Activated CD4-positive, alpha-beta memory T cell treated with anti-CD3 and anti-CD28 coated beads, Interleukin-2, amount 10 ng/mL, durations not matched to agents 7 days and 5 days (primary cell): Measurements from ENCODE around the gene CAMTA1. TPM values are rescaled to one million over a fixed set of nuclear protein-coding genes. Genes with fewer than 3 reads are reported as not detected.

ENCODE experiments used
- CTCF ChIA-PET: fragments of 350-600 bp; sonication (Branson Sonifier 250); formaldehyde crosslinking; loops from one replicate; lab custom pipeline; 2021; ENCODE audit warnings: antibody characterized with exemption, inconsistent platforms; lab: Charles Lee
- POLR2A ChIA-PET: fragments of 350-600 bp; sonication (Branson Sonifier 250); formaldehyde crosslinking; loops from one replicate; lab custom pipeline; 2021; ENCODE audit warnings: antibody characterized with exemption; lab: Charles Lee
- DNase-seq: peaks from one replicate; pipeline ENCODE4 v3.0.0-alpha.2; 2020
- H3K27ac Mint-ChIP-seq: one replicate; pipeline ENCODE4 v1.8.0; 2021; ENCODE audit warnings: mild to moderate bottlenecking, mixed read lengths
- H3K27me3 Mint-ChIP-seq: one replicate; pipeline ENCODE4 v1.8.0; 2021; ENCODE audit warnings: mixed read lengths
- H3K36me3 Mint-ChIP-seq: one replicate; pipeline ENCODE4 v1.8.0; 2021; ENCODE audit warnings: low read depth, mixed read lengths
- H3K4me1 Mint-ChIP-seq: one replicate; pipeline ENCODE4 v1.8.0; 2021; ENCODE audit warnings: mixed read lengths
- H3K4me3 Mint-ChIP-seq: one replicate; pipeline ENCODE4 v1.8.0; 2021; ENCODE audit warnings: mild to moderate bottlenecking, mixed read lengths
- H3K9me3 Mint-ChIP-seq: one replicate; pipeline ENCODE4 v1.8.0; 2021; ENCODE audit warnings: mixed read lengths
- total RNA-seq, 2 experiments: library from RNA; stranded (reverse); gene quantifications; one replicate each; pipeline ENCODE4 v1.2.3, GENCODE V29; 2021

Gene CAMTA1
- total RNA-seq, 2 experiments from 2014 or later = 43.0 to 47.3 TPM

DNA sequence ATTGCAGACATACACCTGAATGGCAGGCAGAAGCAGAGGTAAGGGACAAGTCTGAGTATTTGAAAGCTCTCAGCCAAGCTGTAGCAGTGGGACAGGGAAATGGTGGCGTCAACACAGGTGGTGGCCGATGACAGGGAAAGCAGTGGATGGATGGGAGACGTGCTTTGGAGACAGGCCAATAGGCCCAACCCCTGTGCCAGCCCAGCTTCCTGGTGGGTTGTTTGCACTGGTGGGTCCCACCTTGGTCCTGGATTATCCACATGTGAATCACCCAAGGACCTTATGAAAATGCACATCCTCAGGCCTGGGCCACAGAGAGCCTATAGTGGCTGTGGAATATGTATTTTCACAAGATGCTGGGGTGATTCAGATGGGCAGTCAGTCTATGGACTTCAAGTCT lies 782.1 kb downstream of the CAMTA1 start:
- Mint-ChIP-seq H3K36me3 (no peaks in the 10 kb centered on the region), H3K4me3 (no peak overlapping the region), H3K27me3 (peaks cover 4% of the 10 kb centered on the region), H3K4me1 (no peaks in the 10 kb centered on the region), H3K27ac (no peak overlapping the region), H3K9me3 (no peaks in the 10 kb centered on the region)
- DNase-seq = no peak
- ChIA-PET CTCF (no interaction called here), POLR2A (no interaction called here)

DNA sequence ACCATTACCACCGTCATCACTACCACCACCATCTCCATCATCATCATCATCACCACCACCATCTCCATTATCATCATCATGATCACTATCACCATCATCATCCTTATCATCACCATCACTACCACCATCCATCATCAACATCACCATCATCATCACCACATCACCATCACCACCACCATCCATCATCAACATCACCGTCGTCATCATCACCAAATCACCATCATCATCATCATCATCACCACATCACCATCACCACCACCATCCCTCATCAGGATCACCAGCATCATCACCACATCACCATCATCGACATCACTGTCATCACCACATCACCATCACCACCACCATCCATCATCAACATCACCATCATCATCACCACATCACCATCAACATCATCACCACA lies 782.8 kb downstream of the CAMTA1 start:
- H3K4me3 Mint-ChIP-seq = no peak overlapping the region
- ChIA-PET POLR2A (no interaction called here), CTCF (no interaction called here)
- H3K4me1 Mint-ChIP-seq = no peaks in the 10 kb centered on the region
- no peak overlapping the region for H3K27ac Mint-ChIP-seq
- H3K36me3 Mint-ChIP-seq = no peaks in the 10 kb centered on the region
- peaks cover 4% of the 10 kb centered on the region for H3K27me3 Mint-ChIP-seq
- no peak for DNase-seq
- no peaks in the 10 kb centered on the region for H3K9me3 Mint-ChIP-seq

DNA sequence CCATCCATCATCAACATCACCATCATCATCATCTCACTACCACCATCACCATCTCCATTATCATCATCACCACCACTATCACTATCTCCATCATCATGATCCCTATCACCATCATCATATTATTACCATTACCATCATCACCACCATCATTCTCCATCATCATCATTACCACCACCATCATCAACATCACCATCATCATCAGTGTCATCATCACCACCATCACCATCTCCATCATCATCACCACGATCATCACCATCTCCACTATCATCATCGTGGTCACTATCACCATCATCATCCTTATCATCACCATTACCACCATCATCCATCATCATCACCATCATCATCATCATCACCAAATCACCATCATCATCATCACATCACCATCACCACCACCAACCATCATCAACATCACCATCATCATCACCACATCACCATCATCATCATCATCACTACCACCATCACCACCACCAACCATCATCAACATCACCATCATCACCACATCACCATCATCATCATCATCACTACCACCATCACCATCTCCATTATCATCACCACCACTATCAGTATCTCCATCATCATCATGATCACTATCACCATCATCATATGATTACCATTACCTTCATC lies 783.8 kb downstream of the CAMTA1 start:
- H3K27ac Mint-ChIP-seq = no peak overlapping the region
- H3K4me1 Mint-ChIP-seq = no peaks in the 10 kb centered on the region
- DNase-seq = no peak
- H3K4me3 Mint-ChIP-seq = no peak overlapping the region
- ChIA-PET POLR2A (no interaction called here), CTCF (no interaction called here)
- no peaks in the 10 kb centered on the region for H3K36me3 Mint-ChIP-seq
- H3K9me3 Mint-ChIP-seq = no peaks in the 10 kb centered on the region
- peaks cover 4% of the 10 kb centered on the region for H3K27me3 Mint-ChIP-seq

DNA sequence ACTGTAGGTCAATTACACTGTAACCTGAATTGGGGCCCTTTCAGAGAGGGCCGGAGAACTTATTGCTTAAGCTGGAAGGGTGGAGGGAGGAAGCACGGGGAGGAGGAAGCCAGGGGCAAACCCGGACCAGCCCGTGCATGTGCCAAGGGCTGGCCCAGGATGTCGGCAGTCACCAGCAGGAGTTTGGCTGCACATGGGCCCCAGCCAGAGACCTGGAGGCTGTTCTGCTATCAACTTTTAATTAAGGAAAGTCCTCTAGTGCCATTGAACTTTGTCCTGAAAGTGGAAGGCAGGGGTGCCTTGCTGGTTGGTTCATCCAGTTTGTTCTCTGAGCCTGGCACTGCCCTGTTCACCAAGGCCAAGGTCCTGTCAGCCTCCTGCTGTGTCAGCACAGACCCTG lies 785.1 kb downstream of the CAMTA1 start:
- ChIA-PET CTCF (no interaction called here), POLR2A (no interaction called here)
- no peak for DNase-seq
- Mint-ChIP-seq H3K27ac (no peak overlapping the region), H3K9me3 (no peaks in the 10 kb centered on the region), H3K27me3 (peaks cover 4% of the 10 kb centered on the region), H3K4me3 (no peak overlapping the region), H3K4me1 (no peaks in the 10 kb centered on the region), H3K36me3 (no peaks in the 10 kb centered on the region)

DNA sequence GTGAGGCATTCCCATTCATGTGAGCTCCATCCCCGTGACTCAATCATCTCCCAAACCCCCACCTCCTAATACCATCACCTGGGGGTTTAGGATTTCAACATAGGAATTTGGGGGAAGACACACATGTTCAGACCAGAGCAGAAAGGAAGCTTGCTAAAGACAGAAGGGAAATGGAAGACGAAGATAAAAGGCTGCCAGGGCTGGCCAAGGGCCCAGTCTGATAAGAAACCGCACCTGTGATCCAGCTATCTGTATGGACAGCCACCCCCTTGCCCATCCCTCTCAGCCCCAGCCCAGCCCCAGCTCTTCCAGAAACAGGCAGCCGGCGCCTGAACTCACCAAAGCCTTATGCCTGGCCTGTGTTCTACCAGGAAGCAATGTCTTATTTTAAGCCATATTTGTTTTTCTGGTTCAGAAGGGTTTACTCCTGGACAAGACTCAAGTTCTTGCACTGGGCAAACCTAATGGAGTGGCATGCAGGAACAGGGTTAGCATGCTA lies 787.4 kb downstream of the CAMTA1 start:
- ChIA-PET CTCF (no interaction called here), POLR2A (no interaction called here)
- no peaks in the 10 kb centered on the region for H3K36me3 Mint-ChIP-seq
- no peak overlapping the region for H3K4me3 Mint-ChIP-seq
- no peak for DNase-seq
- no peaks in the 10 kb centered on the region for H3K9me3 Mint-ChIP-seq
- H3K27ac Mint-ChIP-seq = no peak overlapping the region
- no peaks in the 10 kb centered on the region for H3K4me1 Mint-ChIP-seq
- peaks cover 4% of the 10 kb centered on the region for H3K27me3 Mint-ChIP-seq

DNA sequence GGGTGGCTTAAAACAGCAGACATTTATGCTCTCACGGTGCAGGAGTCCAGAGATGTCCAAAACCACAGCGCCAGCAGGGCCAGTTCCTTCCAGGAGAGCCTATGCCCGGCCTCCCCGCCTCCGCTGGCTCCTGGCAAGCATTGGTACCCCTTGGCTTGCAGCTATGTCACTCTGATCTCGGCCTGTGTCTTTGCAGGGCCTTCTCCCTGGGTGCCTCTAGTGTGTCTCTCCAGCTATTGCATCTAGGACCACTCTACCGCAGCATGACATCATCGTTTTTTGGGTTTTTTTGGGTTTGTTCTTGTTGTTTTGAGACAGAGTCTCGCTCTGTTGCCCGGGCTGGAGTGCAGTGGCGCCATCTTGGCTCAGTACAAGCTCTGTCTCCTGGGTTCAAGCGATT lies 788.2 kb downstream of the CAMTA1 start:
- no peak for DNase-seq
- Mint-ChIP-seq H3K4me1 (no peaks in the 10 kb centered on the region), H3K36me3 (no peaks in the 10 kb centered on the region), H3K27ac (no peak overlapping the region), H3K27me3 (peaks cover 4% of the 10 kb centered on the region), H3K9me3 (no peaks in the 10 kb centered on the region), H3K4me3 (no peak overlapping the region)
- ChIA-PET POLR2A (no interaction called here), CTCF (no interaction called here)

DNA sequence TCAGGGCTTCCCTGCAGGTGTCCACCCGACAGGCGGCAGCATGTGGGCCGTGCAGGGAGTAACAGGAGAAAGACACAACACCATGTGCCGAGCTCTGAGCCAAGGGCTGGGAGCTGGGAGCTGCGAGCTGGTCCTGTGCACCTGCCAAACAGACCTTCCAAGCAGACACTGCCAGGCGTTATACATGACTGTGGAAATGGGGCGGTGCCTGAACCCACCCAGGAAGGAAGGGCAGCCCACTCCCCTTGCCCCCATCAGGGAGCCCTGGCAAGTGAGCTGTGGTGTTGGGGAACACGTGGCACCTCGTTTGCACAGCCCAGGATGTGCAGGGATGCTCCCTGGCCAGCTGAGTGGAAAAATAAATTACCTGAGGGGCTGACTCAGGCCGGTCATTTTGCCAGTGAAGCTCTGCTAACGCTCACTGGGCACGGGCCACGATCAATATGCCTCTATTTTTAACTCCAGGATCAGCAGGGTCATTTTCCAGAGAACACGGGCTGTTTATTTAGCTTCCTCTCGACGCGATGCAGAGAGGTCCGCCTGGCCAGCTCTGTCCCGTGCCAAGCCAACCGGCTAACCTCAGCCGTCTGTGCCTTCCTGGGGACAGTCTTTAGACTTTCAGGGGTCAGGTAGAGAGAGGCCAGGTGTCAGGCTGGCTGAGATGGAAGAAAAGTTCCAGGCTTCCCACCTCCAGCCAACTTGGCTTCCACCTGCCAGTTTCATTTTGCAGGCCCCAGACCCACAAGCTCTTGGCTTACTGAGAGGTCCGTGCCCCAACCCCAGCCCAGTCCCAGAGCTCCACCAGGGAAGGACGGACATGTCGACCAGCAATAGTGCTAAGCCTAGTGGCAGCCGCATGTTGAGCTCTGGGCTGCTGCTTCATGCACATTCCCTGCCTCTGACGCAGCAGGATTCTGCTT lies 789.1 kb downstream of the CAMTA1 start:
- Mint-ChIP-seq H3K4me3 (no peak overlapping the region), H3K27me3 (peaks cover 4% of the 10 kb centered on the region), H3K9me3 (no peaks in the 10 kb centered on the region), H3K27ac (no peak overlapping the region), H3K4me1 (no peaks in the 10 kb centered on the region), H3K36me3 (no peaks in the 10 kb centered on the region)
- ChIA-PET CTCF (no interaction called here), POLR2A (no interaction called here)
- no peak for DNase-seq

DNA sequence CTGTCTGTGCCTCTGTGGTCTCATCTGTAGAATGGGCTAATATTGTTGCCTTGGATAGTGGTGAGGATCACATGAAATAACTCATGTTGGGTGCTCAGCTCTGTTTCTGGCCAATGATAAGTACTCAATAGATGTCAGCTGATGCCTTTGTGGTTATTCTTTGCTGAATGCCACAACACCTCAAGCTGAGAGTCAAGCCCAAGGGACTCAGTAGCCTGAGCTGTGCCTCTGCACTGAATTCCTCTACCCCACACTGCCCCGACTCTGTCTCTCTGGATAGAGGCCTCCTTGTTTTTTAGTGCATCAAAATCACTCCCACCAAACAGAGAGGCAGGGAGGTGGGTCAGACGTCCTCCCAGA lies 789.8 kb downstream of the CAMTA1 start:
- ChIA-PET CTCF (no interaction called here), POLR2A (no interaction called here)
- H3K27me3 Mint-ChIP-seq = peaks cover 4% of the 10 kb centered on the region
- no peak overlapping the region for H3K27ac Mint-ChIP-seq
- no peak for DNase-seq
- no peaks in the 10 kb centered on the region for H3K36me3 Mint-ChIP-seq
- no peak overlapping the region for H3K4me3 Mint-ChIP-seq
- no peaks in the 10 kb centered on the region for H3K4me1 Mint-ChIP-seq
- H3K9me3 Mint-ChIP-seq = no peaks in the 10 kb centered on the region

DNA sequence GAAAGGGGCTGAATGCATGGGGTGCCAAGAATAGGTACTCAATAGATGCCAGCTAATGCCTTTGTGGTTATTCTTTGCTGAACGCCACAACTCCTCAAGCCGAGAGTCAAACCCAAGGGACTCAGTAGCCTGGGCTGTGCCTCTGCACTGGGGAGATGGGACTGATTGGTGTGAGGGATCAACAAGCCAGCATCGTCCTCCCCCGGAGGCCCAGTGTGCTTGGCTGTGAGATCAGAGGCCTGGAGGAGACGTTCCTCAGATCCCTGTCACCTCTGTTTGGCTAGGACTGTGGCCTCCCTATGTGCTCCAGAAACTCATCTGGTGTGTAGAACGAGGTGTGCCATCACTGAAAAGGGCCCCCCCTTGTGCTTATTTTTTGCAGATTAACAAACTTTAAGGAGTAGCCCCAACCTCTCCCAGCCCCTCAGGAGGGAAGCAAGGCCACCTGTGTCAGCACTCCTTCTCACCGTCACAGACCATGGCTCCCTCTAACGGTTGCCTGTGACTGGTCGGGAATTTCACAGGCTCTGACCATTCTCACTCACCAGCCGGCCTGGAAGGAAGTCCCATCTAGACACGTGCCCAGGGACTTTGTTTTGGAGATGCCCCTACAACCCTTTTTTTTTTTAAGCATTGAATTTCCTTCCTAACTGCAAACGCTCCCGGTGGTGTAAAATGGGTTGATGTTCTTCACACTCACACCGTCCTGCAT lies 791.8 kb downstream of the CAMTA1 start:
- Mint-ChIP-seq H3K27me3 (no peaks in the 10 kb centered on the region), H3K4me3 (no peak overlapping the region), H3K9me3 (no peaks in the 10 kb centered on the region), H3K27ac (no peak overlapping the region), H3K36me3 (no peaks in the 10 kb centered on the region), H3K4me1 (no peaks in the 10 kb centered on the region)
- ChIA-PET CTCF (no interaction called here), POLR2A (no interaction called here)
- no peak for DNase-seq

DNA sequence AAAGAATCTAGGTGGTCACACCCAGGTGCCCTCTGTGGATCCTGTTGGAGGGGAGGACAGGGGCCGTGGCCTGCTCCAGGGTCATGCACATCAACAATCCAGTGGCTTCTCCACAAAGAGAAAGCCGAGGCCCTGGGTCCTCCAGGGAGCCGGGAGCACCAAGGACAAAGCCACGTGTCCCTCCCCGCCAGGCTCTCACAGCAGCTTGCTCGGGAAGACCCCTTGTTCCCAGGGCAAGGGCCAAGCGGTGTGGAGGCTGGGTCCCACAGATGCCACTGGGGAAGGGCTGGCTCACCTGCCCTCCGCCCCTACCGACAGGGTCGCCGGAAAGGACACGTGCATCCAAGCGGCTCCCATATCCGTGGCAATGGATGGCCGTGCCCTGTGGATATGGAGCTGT lies 793.0 kb downstream of the CAMTA1 start:
- H3K36me3 Mint-ChIP-seq = no peaks in the 10 kb centered on the region
- no peak for DNase-seq
- no peaks in the 10 kb centered on the region for H3K27me3 Mint-ChIP-seq
- CTCF ChIA-PET = no interaction called here
- no peak overlapping the region for H3K4me3 Mint-ChIP-seq
- no peaks in the 10 kb centered on the region for H3K4me1 Mint-ChIP-seq
- POLR2A ChIA-PET = no interaction called here
- H3K27ac Mint-ChIP-seq = no peak overlapping the region
- no peaks in the 10 kb centered on the region for H3K9me3 Mint-ChIP-seq

DNA sequence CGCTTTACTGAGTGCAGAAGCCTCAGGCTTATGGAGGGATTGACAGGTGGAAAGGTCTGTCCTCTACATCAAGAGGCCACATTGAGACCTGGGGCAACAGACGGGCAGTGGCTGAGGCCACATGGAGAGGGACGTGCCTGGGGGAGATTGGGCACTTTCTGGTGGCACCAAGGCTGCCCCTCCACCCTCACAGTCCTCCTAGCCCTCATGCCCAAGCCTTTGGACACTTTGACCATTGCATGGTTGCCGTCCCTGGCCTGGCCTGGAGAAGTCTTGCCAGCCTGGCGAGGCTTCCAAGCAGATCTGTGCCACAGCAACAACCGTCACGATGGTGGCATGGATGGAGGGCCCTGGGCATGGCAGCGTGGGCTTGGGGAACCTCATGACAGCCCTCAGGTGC lies 793.8 kb downstream of the CAMTA1 start:
- Mint-ChIP-seq H3K4me3 (no peak overlapping the region), H3K27ac (no peak overlapping the region), H3K9me3 (no peaks in the 10 kb centered on the region), H3K36me3 (no peaks in the 10 kb centered on the region), H3K27me3 (no peaks in the 10 kb centered on the region), H3K4me1 (no peaks in the 10 kb centered on the region)
- CTCF ChIA-PET = no interaction called here
- DNase-seq = no peak
- POLR2A ChIA-PET = no interaction called here

DNA sequence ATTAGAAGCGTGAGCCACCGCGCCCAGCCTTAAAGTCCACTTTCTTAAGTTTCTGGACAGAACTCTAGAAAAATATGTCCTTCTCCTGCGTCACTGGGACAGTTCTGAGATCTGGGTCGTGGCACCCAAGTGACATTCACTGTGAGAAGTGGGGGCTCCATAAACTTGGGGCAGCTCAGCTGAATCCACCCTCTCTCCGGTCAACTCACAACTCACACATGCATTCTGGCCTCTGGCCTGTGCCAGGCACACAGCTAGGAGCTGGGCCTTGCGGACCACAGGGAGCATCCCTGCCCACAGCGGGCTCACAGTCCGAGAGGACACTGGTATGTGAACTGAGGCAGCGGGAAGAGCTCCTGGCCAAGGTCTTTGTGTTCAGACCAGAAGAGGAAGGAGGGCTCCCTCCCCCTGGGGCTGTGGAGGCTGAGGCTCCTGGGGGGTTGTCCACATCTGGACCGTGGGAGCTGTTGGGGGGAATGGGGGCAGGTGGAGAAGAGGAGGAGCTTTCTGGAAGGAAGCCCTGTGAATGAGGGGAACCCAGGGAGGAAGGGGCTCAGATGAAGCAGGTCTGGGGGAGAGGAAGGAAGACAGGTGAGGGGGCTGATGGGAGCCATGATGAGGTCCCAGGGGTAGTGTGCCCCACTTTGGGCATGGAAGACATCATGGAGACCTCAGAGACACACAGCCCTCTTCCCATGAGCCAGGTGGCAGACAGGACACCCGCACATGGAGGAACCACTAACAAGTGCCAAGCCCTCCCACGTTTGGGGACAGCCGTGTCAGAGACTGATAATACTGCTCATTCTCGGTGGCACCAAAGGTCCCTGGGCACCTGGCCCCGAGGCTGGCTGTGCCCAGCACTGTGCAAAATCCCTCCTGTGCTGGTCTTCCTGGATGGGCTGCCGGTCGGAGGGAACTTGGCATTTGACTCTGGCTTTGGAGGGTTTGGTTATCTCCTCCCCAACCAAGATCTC lies 794.9 kb downstream of the CAMTA1 start:
- Mint-ChIP-seq H3K4me1 (no peaks in the 10 kb centered on the region), H3K4me3 (no peak overlapping the region), H3K36me3 (no peaks in the 10 kb centered on the region), H3K27me3 (no peaks in the 10 kb centered on the region), H3K9me3 (no peaks in the 10 kb centered on the region), H3K27ac (no peak overlapping the region)
- DNase-seq = no peak
- ChIA-PET POLR2A (no interaction called here), CTCF (no interaction called here)
